IMR-90 (cell line): Measurements from ENCODE around the gene UPK1A. TPM values are rescaled to one million over a fixed set of nuclear protein-coding genes. Genes with fewer than 3 reads are reported as not detected.
A peak's percentile ranks its signal among the peaks of the same experiment; 100 is the strongest.

Source experiments
- ATAC-seq: fragments of 200-7000 bp; cut with Tn5 transposase; 2 replicates; pipeline ENCODE4 v1.9.1; 2020; ENCODE audit warnings: low read depth, mild to moderate bottlenecking, moderate library complexity
- BruUV-seq: library from RNA; stranded (reverse); fragments of 400-500 nt; replicated peaks from 2 replicates; lab custom pipeline; 2021; lab: Mats Ljungman, UMichigan
- CTCF ChIA-PET: fragments of 300-600 bp; formaldehyde crosslinking; extraction: SDS; loops from one replicate; lab custom pipeline; 2021; ENCODE audit warnings: antibody characterized with exemption; lab: Yijun Ruan, JAX
- POLR2A ChIA-PET: fragments of 300-600 bp; sonication (Branson Sonifier 250); formaldehyde crosslinking; loops from one replicate; lab custom pipeline; 2022; ENCODE audit warnings: antibody characterized with exemption; ENCODE audit not compliant: unreplicated experiment; lab: Charles Lee
- DNase-seq: peaks from one replicate; pipeline ENCODE4 v3.0.0; 2013
- H2AFZ ChIP-seq: replicated peaks from 2 replicates; pipeline ENCODE3; 2013; ENCODE audit warnings: low read length, mild to moderate bottlenecking; ENCODE audit not compliant: poor library complexity
- H2AK5ac ChIP-seq: 2 replicates; pipeline ENCODE4 v1.6.1; 2013; ENCODE audit warnings: low read depth, low read length, inconsistent platforms
- H2AK9ac ChIP-seq: replicated peaks from 2 replicates; pipeline ENCODE3; 2013; ENCODE audit warnings: mild to moderate bottlenecking, low read depth, low read length, moderate library complexity; ENCODE audit not compliant: poor library complexity
- H2BK120ac ChIP-seq: 2 replicates; pipeline ENCODE4 v1.6.1; 2013; ENCODE audit warnings: low read depth, low read length, inconsistent platforms
- H2BK15ac ChIP-seq: 3 replicates; pipeline ENCODE4 v1.6.1; 2013; ENCODE audit warnings: low read depth, low read length, inconsistent platforms
- H2BK20ac ChIP-seq: 2 replicates; pipeline ENCODE4 v1.6.1; 2013; ENCODE audit warnings: low read depth, mild to moderate bottlenecking, inconsistent platforms, low read length, moderate library complexity
- H2BK5ac ChIP-seq: 2 replicates; pipeline ENCODE4 v1.6.1; 2013; ENCODE audit warnings: mild to moderate bottlenecking, low read depth, low read length, inconsistent platforms; ENCODE audit not compliant: poor library complexity, severe bottlenecking
- H3K14ac ChIP-seq: replicated peaks from 2 replicates; pipeline ENCODE4 v1.6.1; 2013; ENCODE audit warnings: low read depth, low read length, inconsistent platforms
- H3K18ac ChIP-seq: 2 replicates; pipeline ENCODE4 v1.6.1; 2013; ENCODE audit warnings: low read depth, low read length, control low read depth
- H3K23ac ChIP-seq: 2 replicates; pipeline ENCODE4 v1.6.1; 2013; ENCODE audit warnings: low read depth, low read length, inconsistent platforms
- H3K27ac ChIP-seq: 2 replicates; pipeline ENCODE4 v1.5.1; 2013; ENCODE audit warnings: mild to moderate bottlenecking, control low read depth, low read length; ENCODE audit not compliant: insufficient read depth
- H3K27me3 ChIP-seq: 2 replicates; pipeline ENCODE4 v1.6.1; 2013; ENCODE audit warnings: low read length; ENCODE audit not compliant: control insufficient read depth, insufficient read depth
- H3K36me3 ChIP-seq: 2 replicates; pipeline ENCODE4 v1.6.1; 2013; ENCODE audit warnings: low read length, mixed read lengths; ENCODE audit not compliant: control insufficient read depth, insufficient read depth
- H3K4ac ChIP-seq: 2 replicates; pipeline ENCODE4 v1.6.1; 2013; ENCODE audit warnings: low read depth, low read length, inconsistent platforms
- H3K4me1 ChIP-seq: 2 replicates; pipeline ENCODE4 v1.6.1; 2013; ENCODE audit warnings: low read length, mixed read lengths; ENCODE audit not compliant: control insufficient read depth, insufficient read depth
- H3K4me2 ChIP-seq: 2 replicates; pipeline ENCODE4 v1.6.1; 2013; ENCODE audit warnings: low read depth, mild to moderate bottlenecking, control low read depth, low read length, moderate library complexity
- H3K4me3 ChIP-seq: 2 replicates; pipeline ENCODE4 v1.5.1; 2013; ENCODE audit warnings: low read depth, mild to moderate bottlenecking, control low read depth, low read length, moderate library complexity; ENCODE audit not compliant: insufficient read depth
- H3K56ac ChIP-seq: 2 replicates; pipeline ENCODE4 v1.6.1; 2013; ENCODE audit warnings: low read length, inconsistent platforms; ENCODE audit not compliant: insufficient read depth; ENCODE audit errors: extremely low read depth
- H3K79me1 ChIP-seq, 2 experiments: 2 replicates each; pipeline ENCODE4 v1.6.1; 2013; ENCODE audit warnings: low read length in 2 of 2, inconsistent platforms in 1 of 2, low read depth in 1 of 2
- H3K9ac ChIP-seq: 2 replicates; pipeline ENCODE4 v1.6.1; 2013; ENCODE audit warnings: low read depth, low read length, control low read depth
- H3K9me1 ChIP-seq: 2 replicates; pipeline ENCODE4 v1.6.1; 2013; ENCODE audit warnings: low read length, inconsistent platforms; ENCODE audit not compliant: insufficient read depth
- H3K9me3 ChIP-seq: 2 replicates; pipeline ENCODE4 v1.6.1; 2013; ENCODE audit warnings: low read length; ENCODE audit not compliant: control insufficient read depth, insufficient read depth
- H4K20me1 ChIP-seq: 2 replicates; pipeline ENCODE4 v1.6.1; 2013; ENCODE audit warnings: low read length, inconsistent platforms; ENCODE audit not compliant: insufficient read depth
- H4K5ac ChIP-seq: 2 replicates; pipeline ENCODE4 v1.6.1; 2013; ENCODE audit warnings: mild to moderate bottlenecking, low read depth, low read length, control low read depth
- H4K8ac ChIP-seq, 2 experiments: 2 replicates each; pipeline ENCODE4 v1.6.1; 2013; ENCODE audit warnings: low read depth in 2 of 2, low read length in 2 of 2, control low read depth in 1 of 2, inconsistent platforms in 1 of 2
- H4K91ac ChIP-seq: 2 replicates; pipeline ENCODE4 v1.6.1; 2013; ENCODE audit warnings: low read depth, low read length, inconsistent platforms; ENCODE audit not compliant: insufficient read depth
- BHLHE40 ChIP-seq: fragments of 150-350 bp; IDR thresholded peaks from 2 replicates; pipeline ENCODE4 v1.6.1; 2016; ENCODE audit warnings: mild to moderate bottlenecking, low read depth, low read length
- RFX5 ChIP-seq: IDR thresholded peaks from 2 replicates; pipeline ENCODE4 v1.8.0; 2012; ENCODE audit warnings: low read depth, mild to moderate bottlenecking, low read length, moderate library complexity
- WGBS, 2 experiments: methylation state at CpG; one replicate each; pipeline versions ENCODE4 v1.1.5 to v1.1.7; 2013; ENCODE audit warnings: missing lambda C conversion rate in 2 of 2; ENCODE audit not compliant: insufficient read length in 1 of 2; ENCODE audit errors: extremely low coverage in 2 of 2; 5-methylcytosine and 5-hydroxymethylcytosine counted together
- dilution Hi-C: fragments of 300-500 bp; cut with HindIII; formaldehyde crosslinking; loops from one replicate; pipeline ENCODE4 v1.14.3; 2018; ENCODE audit warnings: low sequenced_read_pairs; ENCODE audit not compliant: unreplicated experiment
- in situ Hi-C: fragments of 300-500 bp; cut with MboI; formaldehyde crosslinking; loops from 3 replicates; pipeline ENCODE4 v1.14.3; 2019; ENCODE audit warnings: low sequenced_read_pairs, inconsistent platforms, mixed read lengths
- intact Hi-C: fragments of 100-400 bp; cut with micrococcal nuclease; formaldehyde crosslinking; loops from 2 replicates; pipeline ENCODE4 v1.10.0; 2022
- polyA plus RNA-seq, 3 experiments: library from polyadenylated mRNA; depleted of rRNA; stranded (reverse); fragments of >200 nt; gene quantifications; 2 replicates each; pipeline ENCODE4 v1.2.3, GENCODE V29; 2012; ENCODE audit warnings: low replicate concordance in 1 of 3
- total RNA-seq: library from RNA; depleted of rRNA; stranded (reverse); fragments of >200 nt; gene quantifications from 2 replicates; pipeline ENCODE4 v1.2.3, GENCODE V29; 2012
- TF ChIP-seq, protein P1 (sequence below): conservative IDR thresholded peaks from 2 replicates; pipeline ENCODE4 v1.5.1; 2012; ENCODE audit warnings: mild to moderate bottlenecking, low read depth, low read length, improper control_type of control experiment

The UPK1A gene
- total and polyA plus RNA-seq, 2 of the 4 experiments (the other 2 are of a cell fraction) = 0.21 TPM; not detected in 1

- Histone ChIP-seq H3K14ac (no peak overlapping the region), H3K56ac (no peak overlapping the region), H3K79me1 (peaks cover 16 to 55% of the 10 kb centered on the region in 2 experiments; a peak in 3 of 4 replicates), H2AFZ (no peak overlapping the region), H3K36me3 (peaks cover 43% of the 10 kb centered on the region), H3K4ac (no peak overlapping the region), H2BK20ac (no peak overlapping the region), H3K4me3 (no peak overlapping the region), H3K23ac (peak overlapping the region; percentile 35; the same call in 1 of the 2 replicates), H2AK9ac (no peak overlapping the region), H2BK15ac (no peak overlapping the region), H3K9ac (no peak overlapping the region), H4K91ac (no peak overlapping the region), H4K5ac (no peak overlapping the region), H2BK120ac (no peak overlapping the region), H2BK5ac (no peak overlapping the region), H3K9me1 (no peaks in the 10 kb centered on the region; the same call in 1 of the 2 replicates), H4K8ac (no peak overlapping the region), H4K20me1 (peaks cover 29% of the 10 kb centered on the region), H3K27me3 (no peaks in the 10 kb centered on the region), H3K4me2 (no peak overlapping the region), H3K4me1 (peaks cover 14% of the 10 kb centered on the region), H3K18ac (no peak overlapping the region), H3K27ac (no peak overlapping the region), H2AK5ac (no peak overlapping the region), H3K9me3 (no peaks in the 10 kb centered on the region)
- intact Hi-C loops = no loop called here
- TF ChIP-seq BHLHE40 (no peak), RFX5 (no peak)
- TF ChIP-seq, protein P1, sequence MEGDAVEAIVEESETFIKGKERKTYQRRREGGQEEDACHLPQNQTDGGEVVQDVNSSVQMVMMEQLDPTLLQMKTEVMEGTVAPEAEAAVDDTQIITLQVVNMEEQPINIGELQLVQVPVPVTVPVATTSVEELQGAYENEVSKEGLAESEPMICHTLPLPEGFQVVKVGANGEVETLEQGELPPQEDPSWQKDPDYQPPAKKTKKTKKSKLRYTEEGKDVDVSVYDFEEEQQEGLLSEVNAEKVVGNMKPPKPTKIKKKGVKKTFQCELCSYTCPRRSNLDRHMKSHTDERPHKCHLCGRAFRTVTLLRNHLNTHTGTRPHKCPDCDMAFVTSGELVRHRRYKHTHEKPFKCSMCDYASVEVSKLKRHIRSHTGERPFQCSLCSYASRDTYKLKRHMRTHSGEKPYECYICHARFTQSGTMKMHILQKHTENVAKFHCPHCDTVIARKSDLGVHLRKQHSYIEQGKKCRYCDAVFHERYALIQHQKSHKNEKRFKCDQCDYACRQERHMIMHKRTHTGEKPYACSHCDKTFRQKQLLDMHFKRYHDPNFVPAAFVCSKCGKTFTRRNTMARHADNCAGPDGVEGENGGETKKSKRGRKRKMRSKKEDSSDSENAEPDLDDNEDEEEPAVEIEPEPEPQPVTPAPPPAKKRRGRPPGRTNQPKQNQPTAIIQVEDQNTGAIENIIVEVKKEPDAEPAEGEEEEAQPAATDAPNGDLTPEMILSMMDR = no peak
- ChIA-PET CTCF (no interaction called here), POLR2A (no interaction called here)
- in situ Hi-C loops = no loop called here
- ATAC-seq (no peak), DNase-seq (no peak)
- dilution Hi-C loops = no loop called here
- BruUV-seq = no TSS peak
- 95% methylated on average over 8 of the region's 9 CpGs; no CpG with 5 or more reads in 1 of the 2 experiments for WGBS, 2 experiments
These were observed 53.8 kb downstream of the UPK1A start for GRCh38 chr19:35720163-35720524.
